Measurements from ENCODE around the gene FUBP1.

The FUBP1 gene

GRCh38 chr1:77958850-77959249, 20.0 kb downstream of the FUBP1 start:
- no peak for TF ChIP-seq CTCF (conservative IDR thresholded peaks at IDR 0.05; ENCODE audit: control insufficient read depth, insufficient read depth, low read depth, low read length)

GRCh38 chr1:77958391-77958790, 20.5 kb downstream of the FUBP1 start:
- H3K4me3 ChIP-seq (ENCODE audit: control insufficient read depth, low read depth, low read length): no peak overlapping the region
- no peak for TF ChIP-seq CTCF (conservative IDR thresholded peaks at IDR 0.05; ENCODE audit: control insufficient read depth, insufficient read depth, low read depth, low read length)
- peak; percentile 44 for DNase-seq (ENCODE audit: low read depth)

More at GRCh38 chr1:77958850-77959249, 20.0 kb downstream of the FUBP1 start:
- H3K4me3 ChIP-seq (ENCODE audit: control insufficient read depth, low read depth, low read length): no peak overlapping the region
- DNase-seq (ENCODE audit: low read depth): no peak

- DNase-seq (ENCODE audit: low read depth): no peak
- TF ChIP-seq CTCF (conservative IDR thresholded peaks at IDR 0.05; ENCODE audit: control insufficient read depth, insufficient read depth, low read depth, low read length): no peak
- no peak overlapping the region for H3K4me3 ChIP-seq (ENCODE audit: control insufficient read depth, low read depth, low read length)
Measured at GRCh38 chr1:77956464-77956863, 22.4 kb downstream of the FUBP1 start.

GRCh38 chr1:77955709-77956108, 23.2 kb downstream of the FUBP1 start:
- H3K4me3 ChIP-seq (ENCODE audit: control insufficient read depth, low read depth, low read length): no peak overlapping the region
- no peak for DNase-seq (ENCODE audit: low read depth)
- TF ChIP-seq CTCF (conservative IDR thresholded peaks at IDR 0.05; ENCODE audit: control insufficient read depth, insufficient read depth, low read depth, low read length): no peak

GRCh38 chr1:77954521-77954920, 24.4 kb downstream of the FUBP1 start:
- DNase-seq (ENCODE audit: low read depth): no peak
- TF ChIP-seq CTCF (conservative IDR thresholded peaks at IDR 0.05; ENCODE audit: control insufficient read depth, insufficient read depth, low read depth, low read length): no peak
- no peak overlapping the region for H3K4me3 ChIP-seq (ENCODE audit: control insufficient read depth, low read depth, low read length)

DNA sequence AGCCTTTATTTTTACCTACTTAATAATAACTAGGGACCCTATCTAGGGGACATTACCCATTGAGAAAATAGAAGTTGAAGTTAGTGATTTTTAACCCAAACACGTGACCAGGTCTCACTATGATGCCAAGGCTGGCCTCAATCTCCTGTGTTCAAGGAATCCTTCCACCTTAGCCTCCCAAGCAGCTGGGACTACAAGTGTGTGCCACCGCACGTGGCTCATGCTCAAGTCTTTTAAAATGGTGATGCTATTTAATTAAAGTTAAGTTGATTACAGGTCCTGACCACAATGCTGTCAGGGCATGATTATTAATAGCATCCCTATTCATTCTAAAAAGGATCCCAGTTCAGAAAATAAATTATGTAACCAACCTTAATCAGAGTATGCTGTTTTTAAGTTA, 25.0 kb downstream of the FUBP1 start:
- TF ChIP-seq CTCF (conservative IDR thresholded peaks at IDR 0.05; ENCODE audit: control insufficient read depth, insufficient read depth, low read depth, low read length): no peak
- DNase-seq (ENCODE audit: low read depth): no peak
- no peak overlapping the region for H3K4me3 ChIP-seq (ENCODE audit: control insufficient read depth, low read depth, low read length)

GRCh38 chr1:77951328-77951727, 27.5 kb downstream of the FUBP1 start:
- H3K4me3 ChIP-seq (ENCODE audit: control insufficient read depth, low read depth, low read length): no peak overlapping the region
- TF ChIP-seq CTCF (conservative IDR thresholded peaks at IDR 0.05; ENCODE audit: control insufficient read depth, insufficient read depth, low read depth, low read length): no peak
- DNase-seq (ENCODE audit: low read depth): no peak
